Smooth muscle cell (in vitro differentiated cells): ENCODE results near the gene CATSPERE. TPM values are rescaled to one million over a fixed set of nuclear protein-coding genes. Genes with fewer than 3 reads are reported as not detected.
A peak's percentile ranks its signal among the peaks of the same experiment; 100 is the strongest.

Source experiments
- DNase-seq: peaks from one replicate; lab custom pipeline; 2025; ENCODE audit not compliant: unreplicated experiment; lab: John Stamatoyannopoulos, UW
- H2AFZ ChIP-seq: fragments of 200-600 bp; sonication (generic); 2 replicates; pipeline ENCODE4 v1.6.0; 2016; ENCODE audit warnings: antibody characterized with exemption, low read depth, mild to moderate bottlenecking
- H3F3A ChIP-seq: fragments of 200-600 bp; sonication (generic); 2 replicates; pipeline ENCODE4 v1.6.0; 2017; ENCODE audit warnings: antibody characterized with exemption, low read depth
- H3K27ac ChIP-seq: fragments of 200-600 bp; sonication (generic); 2 replicates; pipeline ENCODE4 v1.5.1; 2016; ENCODE audit warnings: low read depth, mild to moderate bottlenecking
- H3K27me3 ChIP-seq: fragments of 200-600 bp; sonication (generic); 2 replicates; pipeline ENCODE4 v1.6.1; 2016; ENCODE audit warnings: low read depth, mild to moderate bottlenecking
- H3K36me3 ChIP-seq: fragments of 200-600 bp; sonication (generic); 2 replicates; pipeline ENCODE4 v1.5.1; 2016; ENCODE audit warnings: low read depth
- H3K4me1 ChIP-seq: fragments of 200-600 bp; sonication (generic); 2 replicates; pipeline ENCODE4 v1.5.1; 2016; ENCODE audit warnings: low read depth
- H3K4me2 ChIP-seq: fragments of 200-600 bp; sonication (generic); 2 replicates; pipeline ENCODE4 v1.6.0; 2016; ENCODE audit warnings: mild to moderate bottlenecking
- H3K4me3 ChIP-seq: fragments of 200-600 bp; sonication (generic); 2 replicates; pipeline ENCODE4 v1.5.1; 2016; ENCODE audit warnings: mild to moderate bottlenecking
- H3K79me2 ChIP-seq: fragments of 200-600 bp; sonication (generic); 2 replicates; pipeline ENCODE4 v1.6.0; 2016; ENCODE audit warnings: low read depth, mild to moderate bottlenecking
- H3K9ac ChIP-seq: fragments of 200-600 bp; sonication (generic); 2 replicates; pipeline ENCODE4 v1.6.0; 2016; ENCODE audit warnings: low read depth
- H3K9me3 ChIP-seq: fragments of 200-600 bp; sonication (generic); replicated peaks from 2 replicates; pipeline ENCODE4 v1.5.1; 2016; ENCODE audit warnings: low read depth
- H4K20me1 ChIP-seq: fragments of 200-600 bp; sonication (generic); 2 replicates; pipeline ENCODE4 v1.6.0; 2016; ENCODE audit warnings: low read depth
- CTCF ChIP-seq: fragments of 200-600 bp; sonication (generic); IDR thresholded peaks from 2 replicates; pipeline ENCODE4 v1.5.1; 2017; ENCODE audit warnings: borderline replicate concordance, mild to moderate bottlenecking, antibody characterized with exemption; ENCODE audit not compliant: insufficient read depth, poor library complexity, severe bottlenecking
- WGBS: methylation state at CpG from one replicate; pipeline ENCODE4 v1.1.7; 2016; ENCODE audit warnings: low lambda C conversion rate; 5-methylcytosine and 5-hydroxymethylcytosine counted together
- polyA plus RNA-seq: library from polyadenylated mRNA; unstranded; fragments of >200 nt; fragmentation: Nextera tagmentation; extraction: Ambion mirVana; gene quantifications from 2 replicates; pipeline ENCODE4 v1.2.1, GENCODE V29; 2016
- total RNA-seq: library from RNA; depleted of rRNA; stranded (reverse); fragments of >200 nt; gene quantifications from 2 replicates; pipeline ENCODE4 v1.2.3, GENCODE V29; 2014

The CATSPERE gene
- total and polyA plus RNA-seq, 2 experiments from 2014 or later = 0.11 to 0.63 TPM

GRCh38 chr1:244645890-244646289 is 184.8 kb downstream of the CATSPERE start:
- Histone ChIP-seq H3K79me2 (no peaks in the 10 kb centered on the region), H4K20me1 (no peaks in the 10 kb centered on the region), H3K27ac (no peak overlapping the region), H2AFZ (no peak overlapping the region), H3K27me3 (no peaks in the 10 kb centered on the region), H3F3A (no peaks in the 10 kb centered on the region), H3K4me2 (no peak overlapping the region), H3K9ac (no peak overlapping the region), H3K4me3 (no peak overlapping the region), H3K36me3 (no peaks in the 10 kb centered on the region), H3K9me3 (no peaks in the 10 kb centered on the region), H3K4me1 (no peaks in the 10 kb centered on the region)
- WGBS = 77% methylated on average over 6 of the region's 6 CpGs
- DNase-seq = no peak
- TF ChIP-seq CTCF = no peak

GRCh38 chr1:244647819-244648218 is 186.7 kb downstream of the CATSPERE start:
- Histone ChIP-seq H3K36me3 (no peaks in the 10 kb centered on the region), H2AFZ (no peak overlapping the region), H3K9ac (no peak overlapping the region), H3K27ac (no peak overlapping the region), H3K4me3 (no peak overlapping the region), H3F3A (no peaks in the 10 kb centered on the region), H3K27me3 (no peaks in the 10 kb centered on the region), H3K4me1 (no peaks in the 10 kb centered on the region), H3K9me3 (no peaks in the 10 kb centered on the region), H3K79me2 (no peaks in the 10 kb centered on the region), H3K4me2 (no peak overlapping the region), H4K20me1 (no peaks in the 10 kb centered on the region)
- no peak for TF ChIP-seq CTCF
- DNase-seq = no peak
- WGBS = 84% methylated on average over 6 of the region's 6 CpGs

GRCh38 chr1:244651956-244652622 is 191.0 kb downstream of the CATSPERE start:
- 35% methylated on average over 15 of the region's 15 CpGs for WGBS

More at GRCh38 chr1:244651956-244652622, 191.0 kb downstream of the CATSPERE start:
- Histone ChIP-seq H3K36me3 (no peaks in the 10 kb centered on the region), H3K9me3 (no peaks in the 10 kb centered on the region), H3K27ac (no peak overlapping the region), H3K9ac (no peak overlapping the region), H4K20me1 (peaks cover 34% of the 10 kb centered on the region), H3K4me2 (peak overlapping the region; percentile 84), H2AFZ (peak overlapping the region; percentile 88), H3K27me3 (no peaks in the 10 kb centered on the region), H3K79me2 (peaks cover 39% of the 10 kb centered on the region), H3K4me3 (peak overlapping the region; percentile 59), H3F3A (no peaks in the 10 kb centered on the region), H3K4me1 (peaks cover 23% of the 10 kb centered on the region)
- no peak for TF ChIP-seq CTCF
- no peak for DNase-seq
